HEK293T (cell line): ENCODE results near the gene GALNT11.

Experiments
- ARNT ChIP-seq: fragments of 450-650 bp; IDR thresholded peaks from 2 replicates; pipeline ENCODE4 v1.6.1; 2017; ENCODE audit warnings: mild to moderate bottlenecking
- BHLHE40 ChIP-seq: fragments of 450-650 bp; IDR thresholded peaks from 2 replicates; pipeline ENCODE4 v1.6.1; 2016; ENCODE audit warnings: mild to moderate bottlenecking, moderate library complexity, borderline replicate concordance
- CTBP1 ChIP-seq: fragments of 450-650 bp; IDR thresholded peaks from 2 replicates; pipeline ENCODE4 v1.6.1; 2016; ENCODE audit warnings: borderline replicate concordance
- ELF4 ChIP-seq: fragments of 450-650 bp; IDR thresholded peaks from 2 replicates; pipeline ENCODE4 v1.6.1; 2017; ENCODE audit warnings: antibody characterized with exemption
- FOXK2 ChIP-seq: fragments of 450-650 bp; IDR thresholded peaks from 2 replicates; pipeline ENCODE4 v1.6.1; 2016; ENCODE audit warnings: mild to moderate bottlenecking
- PKNOX1 ChIP-seq: fragments of 450-650 bp; IDR thresholded peaks from 2 replicates; pipeline ENCODE4 v1.6.1; 2016
- SP1 ChIP-seq: fragments of 450-650 bp; IDR thresholded peaks from 2 replicates; pipeline ENCODE4 v1.6.1; 2017
- SUZ12 ChIP-seq: fragments of 450-650 bp; IDR thresholded peaks from 2 replicates; pipeline ENCODE4 v1.6.1; 2016; ENCODE audit warnings: mild to moderate bottlenecking
- TARDBP ChIP-seq: fragments of 450-650 bp; IDR thresholded peaks from 2 replicates; pipeline ENCODE4 v1.6.1; 2016
- ZNF384 ChIP-seq: fragments of 450-650 bp; IDR thresholded peaks from 2 replicates; pipeline ENCODE4 v1.6.1; 2016

- TF ChIP-seq SP1 (no peak), TARDBP (no peak), PKNOX1 (no peak), ARNT (no peak), ZNF384 (no peak), BHLHE40 (no peak), ELF4 (no peak), SUZ12 (no peak), CTBP1 (no peak), FOXK2 (no peak)
Observed at GRCh38 chr7:152120776-152121175, 95.3 kb downstream of the GALNT11 start.
